ENCODE measurements around the gene CPM. TPM values are rescaled to one million over a fixed set of nuclear protein-coding genes. Genes with fewer than 3 reads are reported as not detected.

CPM gene
- total and polyA plus RNA-seq, 8 donors: 5.7 to 103 (median 45.8) TPM

DNA sequence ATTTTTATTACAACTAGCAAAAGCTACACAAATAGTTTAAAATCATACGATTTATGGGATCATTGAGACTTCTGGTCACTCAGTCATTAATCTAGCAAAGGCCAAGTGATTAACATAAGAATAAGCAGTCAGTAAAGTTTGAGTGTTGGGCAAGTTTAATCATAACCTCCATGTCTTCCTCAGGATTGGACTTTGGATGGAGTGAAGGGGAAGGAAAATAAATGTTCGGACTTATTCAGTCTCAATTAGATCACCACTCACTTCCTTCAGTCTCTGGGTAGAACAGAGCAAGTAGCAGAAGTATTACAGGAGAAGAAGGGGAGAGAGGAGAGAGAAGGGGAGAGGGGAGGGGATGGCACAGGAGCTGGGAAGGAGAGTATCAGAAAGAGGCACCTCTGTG is 31.4 kb downstream of the CPM start:
- TF ChIP-seq, protein P1, sequence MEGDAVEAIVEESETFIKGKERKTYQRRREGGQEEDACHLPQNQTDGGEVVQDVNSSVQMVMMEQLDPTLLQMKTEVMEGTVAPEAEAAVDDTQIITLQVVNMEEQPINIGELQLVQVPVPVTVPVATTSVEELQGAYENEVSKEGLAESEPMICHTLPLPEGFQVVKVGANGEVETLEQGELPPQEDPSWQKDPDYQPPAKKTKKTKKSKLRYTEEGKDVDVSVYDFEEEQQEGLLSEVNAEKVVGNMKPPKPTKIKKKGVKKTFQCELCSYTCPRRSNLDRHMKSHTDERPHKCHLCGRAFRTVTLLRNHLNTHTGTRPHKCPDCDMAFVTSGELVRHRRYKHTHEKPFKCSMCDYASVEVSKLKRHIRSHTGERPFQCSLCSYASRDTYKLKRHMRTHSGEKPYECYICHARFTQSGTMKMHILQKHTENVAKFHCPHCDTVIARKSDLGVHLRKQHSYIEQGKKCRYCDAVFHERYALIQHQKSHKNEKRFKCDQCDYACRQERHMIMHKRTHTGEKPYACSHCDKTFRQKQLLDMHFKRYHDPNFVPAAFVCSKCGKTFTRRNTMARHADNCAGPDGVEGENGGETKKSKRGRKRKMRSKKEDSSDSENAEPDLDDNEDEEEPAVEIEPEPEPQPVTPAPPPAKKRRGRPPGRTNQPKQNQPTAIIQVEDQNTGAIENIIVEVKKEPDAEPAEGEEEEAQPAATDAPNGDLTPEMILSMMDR (IDR thresholded peaks at IDR 0.05): no peak
- TF ChIP-seq EP300 (IDR thresholded peaks at IDR 0.05) (no peak), POLR2AphosphoS5 (IDR thresholded peaks at IDR 0.05) (no peak), POLR2A (IDR thresholded peaks at IDR 0.05) (no peak)
- Histone ChIP-seq H3K4me3 (no peak overlapping the region), H3K4me1 (peaks cover 10 to 24% (median 19%) of the 10 kb centered on the region in 4 donors), H3K27me3 (no peaks in the 10 kb centered on the region), H3K9me3 (no peaks in the 10 kb centered on the region), H3K27ac (no peak overlapping the region), H3K36me3 (no peaks in the 10 kb centered on the region)
- WGBS, 5 donors: 66 to 75% (median 69%) methylated on average over 2 of the region's 2 CpGs
- intact Hi-C loops (cut with DNase I; ENCODE audit: low total_unique reads): no loop called here
- no peak for DNase-seq

DNA sequence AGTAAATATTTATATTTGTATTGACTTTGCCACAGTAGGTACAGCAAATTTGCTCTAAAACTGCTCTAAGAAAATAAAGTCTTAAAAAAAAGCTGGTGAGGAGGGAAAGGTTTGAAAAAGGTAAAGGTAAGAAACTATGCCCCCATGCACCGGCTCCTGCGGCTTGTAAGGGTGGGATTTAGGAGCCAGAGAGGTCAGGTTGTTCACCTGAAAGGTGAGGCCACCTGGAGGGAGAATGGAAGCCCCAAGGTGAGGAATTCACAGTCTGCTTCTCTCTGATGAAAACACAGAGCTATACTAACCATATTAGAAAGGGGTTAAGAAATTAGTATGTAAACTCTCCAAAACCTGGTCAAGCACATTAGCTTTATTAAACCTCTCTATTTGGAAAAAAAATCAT is 31.8 kb downstream of the CPM start:
- H3K9me3 ChIP-seq: no peaks in the 10 kb centered on the region
- intact Hi-C loops (cut with DNase I; ENCODE audit: low total_unique reads): no loop called here
- no peaks in the 10 kb centered on the region for H3K27me3 ChIP-seq
- H3K4me3 ChIP-seq: no peak overlapping the region
- peaks cover 0 to 3% (median 0%) of the 10 kb centered on the region in 4 donors for H3K36me3 ChIP-seq
- TF ChIP-seq, protein P1 (IDR thresholded peaks at IDR 0.05): no peak
- TF ChIP-seq POLR2A (IDR thresholded peaks at IDR 0.05) (no peak), POLR2AphosphoS5 (IDR thresholded peaks at IDR 0.05) (no peak), EP300 (IDR thresholded peaks at IDR 0.05) (no peak)
- DNase-seq: no peak
- 87 to 97% (median 94%) methylated on average over 2 of the region's 2 CpGs for WGBS, 5 donors
- H3K4me1 ChIP-seq: peaks cover 10 to 24% (median 19%) of the 10 kb centered on the region in 4 donors
- no peak overlapping the region for H3K27ac ChIP-seq

DNA sequence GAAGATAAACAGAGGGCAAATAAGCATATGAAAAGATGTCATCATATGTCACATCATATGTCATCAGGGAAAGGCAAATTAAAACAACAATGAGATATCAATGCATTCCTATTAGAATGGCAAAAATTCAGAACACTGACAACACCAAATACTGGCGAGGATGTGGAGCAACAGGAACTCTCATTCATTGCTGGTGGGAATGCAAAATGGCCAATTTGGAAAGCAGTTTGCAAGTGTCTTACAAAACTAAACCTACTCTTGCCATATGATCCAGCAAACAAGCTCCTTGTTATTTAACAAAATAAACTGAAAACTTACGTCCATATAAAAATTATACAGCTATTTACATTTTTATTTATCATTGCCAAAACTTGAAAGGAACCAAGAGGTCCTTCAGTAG is 32.7 kb downstream of the CPM start:
- TF ChIP-seq, protein P1 (IDR thresholded peaks at IDR 0.05): no peak
- intact Hi-C loops (cut with DNase I; ENCODE audit: low total_unique reads): no loop called here
- H3K4me1 ChIP-seq: peaks cover 10 to 24% (median 19%) of the 10 kb centered on the region in 4 donors
- no peaks in the 10 kb centered on the region for H3K27me3 ChIP-seq
- H3K36me3 ChIP-seq: peaks cover 0 to 9% (median 0%) of the 10 kb centered on the region in 4 donors
- H3K9me3 ChIP-seq: no peaks in the 10 kb centered on the region
- no peak overlapping the region for H3K4me3 ChIP-seq
- DNase-seq: no peak
- H3K27ac ChIP-seq: no peak overlapping the region
- 47 to 68% (median 49%) methylated on average over 2 of the region's 2 CpGs for WGBS, 5 donors

DNA sequence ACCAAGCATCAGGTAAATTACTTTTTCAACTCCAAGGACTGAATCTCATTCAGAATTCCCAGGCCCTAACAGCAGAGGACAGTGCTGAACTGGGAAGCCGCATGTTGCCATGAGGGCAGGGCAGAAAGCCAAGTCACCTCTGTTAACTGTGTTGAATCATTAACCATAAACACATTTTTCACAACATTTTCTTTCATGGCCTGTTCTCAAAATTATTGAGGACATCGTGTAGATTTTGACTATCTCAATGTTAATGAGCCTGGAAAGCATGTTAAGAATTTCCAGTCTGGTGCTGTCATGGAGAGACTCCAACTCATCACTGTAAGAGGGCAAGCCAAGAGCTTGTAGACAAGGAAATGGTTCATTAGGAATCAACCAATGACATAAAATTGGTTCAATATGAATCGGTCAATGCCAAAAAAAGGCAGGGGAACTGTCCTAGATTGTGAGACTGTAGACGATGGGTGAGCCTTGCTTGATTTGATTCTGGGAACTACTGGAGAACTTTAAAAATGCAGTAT is 33.7 kb downstream of the CPM start:
- Histone ChIP-seq H3K9me3 (no peaks in the 10 kb centered on the region), H3K27me3 (no peaks in the 10 kb centered on the region), H3K4me3 (no peak overlapping the region), H3K4me1 (peaks cover 7 to 24% (median 19%) of the 10 kb centered on the region in 4 donors), H3K36me3 (peaks cover 0 to 9% (median 0%) of the 10 kb centered on the region in 4 donors), H3K27ac (peak overlapping the region in 1 of 5 donors; percentile 17)
- intact Hi-C loops (cut with DNase I; ENCODE audit: low total_unique reads): no loop called here
- TF ChIP-seq, protein P1 (IDR thresholded peaks at IDR 0.05): peak in 3 of 7 experiments; percentile 23 to 59 (median 35)
- TF ChIP-seq EP300 (IDR thresholded peaks at IDR 0.05): no peak
- TF ChIP-seq POLR2AphosphoS5 (IDR thresholded peaks at IDR 0.05): peak in 1 of 3 donors; percentile 13
- peak; percentile 72 to 76 for DNase-seq
- WGBS, 5 donors: 25 to 50% (median 42%) methylated on average over 4 of the region's 4 CpGs
